Activated CD8-positive, alpha-beta memory T cell treated with anti-CD3 and anti-CD28 coated beads, Interleukin-2, amount 50 U/mL, for 1 hour (primary cell): ENCODE results near the gene CLK3.
A peak's percentile ranks its signal among the peaks of the same experiment; 100 is the strongest.

ENCODE experiments used
- DNase-seq: peaks from one replicate; pipeline ENCODE4 v3.0.0-alpha.2; 2020; ENCODE audit errors: extremely low read depth

The CLK3 gene

GRCh38 chr15:74603026-74603788 is 12.4 kb upstream of the CLK3 start:
- DNase-seq, result no peak

- DNase-seq, result no peak
These were observed 11.6 kb upstream of the CLK3 start for GRCh38 chr15:74603789-74604705.

DNA sequence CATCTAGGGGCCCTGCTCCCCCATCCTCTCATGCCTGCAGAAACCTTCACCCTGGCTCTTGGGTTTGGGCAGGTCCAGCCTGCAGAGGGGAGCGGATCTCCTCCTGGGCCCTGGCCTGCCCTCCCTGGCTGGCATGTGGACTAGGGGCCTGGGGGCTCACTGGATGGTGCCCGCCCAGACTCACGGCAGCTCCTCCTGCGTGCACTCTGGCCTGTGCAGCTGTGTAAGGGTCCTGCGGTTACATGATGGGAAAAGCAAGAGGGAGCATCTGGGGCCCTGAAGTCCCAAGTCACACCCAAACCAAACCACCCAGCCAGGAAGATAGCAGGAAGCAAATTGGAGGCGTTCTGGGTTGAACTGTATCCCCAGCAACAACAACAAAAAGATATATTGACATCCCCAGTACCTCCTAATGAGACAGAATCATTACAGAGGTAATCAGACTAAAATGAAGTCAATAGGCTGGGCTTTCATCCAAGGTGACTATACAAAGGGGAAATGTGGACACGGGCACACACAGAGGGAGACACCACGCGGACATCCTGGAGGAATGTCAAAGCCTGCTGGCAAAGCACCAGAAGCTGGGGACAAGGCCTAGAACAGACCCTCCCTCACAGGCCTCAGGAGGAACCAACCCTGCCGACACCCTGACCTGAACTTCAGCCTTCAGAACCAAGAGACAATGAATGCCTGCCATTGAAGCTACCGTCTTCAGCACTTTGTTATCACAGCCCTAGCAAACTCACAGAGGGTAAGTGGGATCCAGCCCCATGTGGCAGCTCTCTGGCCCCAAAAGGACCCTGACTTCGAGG is 10.4 kb upstream of the CLK3 start:
- DNase-seq, result no peak

DNA sequence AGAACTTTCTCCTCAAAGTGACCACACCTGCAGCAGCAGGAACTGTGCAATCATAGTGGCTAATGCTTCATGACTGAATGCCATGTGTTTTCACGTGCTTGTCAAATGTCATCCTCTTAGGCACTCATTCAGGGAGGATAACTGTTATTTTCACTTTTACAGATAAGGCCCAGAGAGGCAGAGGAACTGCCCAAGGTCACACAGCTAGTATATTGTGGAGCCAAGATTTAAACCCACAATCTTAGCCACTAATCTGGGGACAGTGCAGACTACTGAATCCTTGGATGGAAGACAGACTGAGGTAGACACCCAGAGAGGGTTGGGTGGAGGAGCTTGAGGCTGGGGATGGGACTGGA is 9.9 kb upstream of the CLK3 start:
- no peak for DNase-seq

DNA sequence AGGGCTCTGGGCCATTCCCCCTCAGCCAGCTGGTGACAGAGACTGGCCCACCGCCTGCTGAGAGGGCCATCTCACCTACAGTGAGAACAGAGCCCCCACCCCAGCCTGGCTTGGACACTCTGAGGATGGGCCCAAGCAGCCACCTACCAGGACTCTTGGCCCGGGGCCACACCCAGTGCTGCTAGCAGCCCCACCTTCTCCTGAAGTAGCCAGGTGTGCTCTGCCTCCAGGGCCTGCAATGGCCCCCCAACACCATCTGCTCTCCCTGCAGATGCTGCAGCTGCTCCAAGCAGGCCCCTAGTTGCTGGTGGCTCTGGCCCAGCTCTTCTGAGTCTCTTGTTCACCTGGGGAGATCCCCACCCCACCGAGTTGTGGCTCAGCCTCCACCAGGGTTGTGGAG is 6.8 kb upstream of the CLK3 start:
- DNase-seq, result no peak

- DNase-seq, result no peak
These were observed 5.7 kb upstream of the CLK3 start for GRCh38 chr15:74609938-74610301.

GRCh38 chr15:74610302-74610951 is 5.2 kb upstream of the CLK3 start:
- DNase-seq, result no peak

DNA sequence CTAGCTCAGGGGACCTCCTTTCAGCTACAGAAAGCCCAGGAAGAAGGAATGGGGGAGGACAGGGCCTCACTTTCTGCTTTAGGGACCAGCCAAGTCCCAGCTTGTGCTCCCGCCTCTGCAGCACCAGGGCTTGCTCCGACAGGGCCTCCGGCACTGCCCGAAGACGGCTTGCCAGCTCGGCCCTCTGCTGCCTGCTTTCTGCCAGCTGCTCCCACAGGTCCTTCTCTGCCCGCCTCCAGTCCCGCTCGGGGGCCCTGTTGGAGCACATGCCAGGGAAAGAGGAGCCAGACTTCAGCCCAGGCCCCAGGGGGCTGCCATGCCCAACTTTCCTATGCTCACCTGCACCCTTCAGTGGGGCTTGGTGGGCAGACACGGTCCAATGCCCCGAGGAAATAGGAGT is 4.3 kb upstream of the CLK3 start:
- DNase-seq, result no peak

DNA sequence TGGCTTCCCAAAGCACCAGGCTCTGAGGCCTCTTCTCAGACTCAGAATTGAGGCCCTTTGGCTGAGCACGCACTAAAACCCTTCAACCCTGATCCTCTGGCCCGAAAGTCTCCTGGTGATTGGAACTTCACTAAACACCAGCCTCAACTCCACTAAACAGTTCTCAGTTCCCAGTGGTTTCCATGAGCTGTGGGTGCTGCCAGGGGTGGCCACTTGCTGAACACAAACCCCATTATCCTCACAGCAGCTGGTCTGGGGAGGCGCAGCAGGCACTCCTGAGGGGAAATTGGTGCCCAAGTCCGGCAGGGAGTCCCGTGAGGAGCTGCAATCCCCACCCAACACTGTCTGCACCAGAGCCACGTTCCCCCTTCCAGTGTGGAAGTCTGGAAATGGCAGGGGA is 3.8 kb upstream of the CLK3 start:
- no peak for DNase-seq

DNA sequence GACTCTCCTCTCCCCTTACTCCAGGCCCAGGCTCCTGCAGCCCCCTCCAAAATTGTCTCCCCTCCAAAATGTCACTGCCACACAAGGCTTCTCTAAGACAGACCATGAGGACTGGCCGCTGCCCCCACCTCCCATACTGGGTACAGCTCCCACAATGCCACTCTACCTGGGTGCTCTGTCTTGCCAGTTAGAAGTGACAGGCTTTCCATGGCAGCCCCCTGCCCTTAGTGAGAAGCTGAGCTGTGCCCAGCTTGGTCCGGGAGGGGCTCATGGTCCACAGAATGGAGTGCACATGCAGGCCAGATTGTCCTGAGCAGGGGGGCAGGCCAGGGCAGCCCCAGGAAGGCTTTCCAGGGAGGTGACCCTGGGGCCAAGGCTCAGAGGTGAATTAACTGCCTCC is 3.0 kb upstream of the CLK3 start:
- DNase-seq, result no peak

GRCh38 chr15:74613089-74613952 is 2.3 kb upstream of the CLK3 start:
- DNase-seq, result no peak

GRCh38 chr15:74613953-74614743 is 1.5 kb upstream of the CLK3 start:
- DNase-seq, result no peak

DNA sequence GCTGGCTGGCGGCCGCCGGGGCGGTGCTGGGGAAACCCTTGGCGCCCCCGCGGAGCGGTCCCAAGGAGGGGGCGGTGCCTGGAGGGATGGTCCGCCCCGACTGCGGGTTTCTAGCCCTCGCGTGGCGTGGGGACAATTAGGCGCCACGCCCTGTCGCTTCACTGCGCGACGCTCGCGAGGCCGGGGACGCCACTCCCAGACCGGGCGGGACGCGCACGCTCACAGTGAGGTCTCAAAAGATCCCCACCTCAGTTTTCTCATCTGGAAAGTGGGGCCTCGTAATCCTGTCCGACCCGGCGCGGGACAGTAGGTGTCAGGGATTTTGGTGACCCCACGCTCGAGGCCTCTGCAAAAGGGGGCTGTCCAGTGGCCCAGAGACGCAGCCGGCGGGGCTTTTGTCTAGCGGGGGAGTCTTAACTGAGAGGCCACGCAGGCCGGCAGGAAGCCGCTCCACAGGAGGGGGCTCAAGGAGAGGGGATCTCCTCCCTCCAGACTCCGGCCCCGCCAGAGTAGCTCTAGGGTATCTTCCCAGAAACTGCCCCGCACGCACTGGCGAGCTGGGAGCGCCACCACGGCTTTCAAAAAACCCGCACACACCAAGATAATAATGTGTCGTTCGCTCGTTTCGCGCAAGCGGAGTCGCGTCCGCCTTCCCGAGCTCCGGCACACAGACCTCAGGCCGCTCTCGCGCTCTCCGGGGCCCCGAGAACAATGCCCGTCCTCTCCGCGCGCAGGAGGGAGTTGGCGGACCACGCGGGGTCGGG is 710 bp upstream of the CLK3 start:
- DNase-seq, result peak; percentile 73

DNA sequence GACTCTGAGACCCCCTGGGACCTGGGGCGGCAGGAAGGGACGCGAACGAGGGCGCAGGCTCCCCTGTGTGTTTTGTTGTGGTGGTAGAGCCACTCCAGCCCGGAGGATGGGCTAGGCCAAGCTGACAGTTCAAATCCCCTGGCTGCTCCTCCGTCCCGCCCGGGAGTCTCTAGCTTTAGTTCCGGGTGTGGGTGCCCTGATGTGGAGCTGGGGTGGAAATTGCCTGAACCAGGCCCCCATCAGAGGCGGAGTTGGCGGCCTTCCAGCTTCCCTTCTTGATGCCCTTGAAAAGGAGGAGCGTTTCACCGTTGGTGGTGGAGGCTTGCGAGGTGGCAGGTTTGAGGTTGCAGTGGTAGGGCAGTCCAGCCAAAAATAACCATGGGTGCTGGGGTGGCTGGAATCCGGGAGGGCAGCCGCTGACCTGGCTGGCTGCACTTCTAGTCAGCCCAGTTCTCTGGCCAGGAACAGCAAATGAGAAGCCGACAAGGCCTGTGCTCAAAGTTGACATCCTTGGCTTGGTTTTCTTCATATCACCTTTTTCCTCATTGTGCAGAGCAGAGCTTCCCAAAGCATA is 817 bp downstream of the CLK3 start:
- DNase-seq, result peak; percentile 68

DNA sequence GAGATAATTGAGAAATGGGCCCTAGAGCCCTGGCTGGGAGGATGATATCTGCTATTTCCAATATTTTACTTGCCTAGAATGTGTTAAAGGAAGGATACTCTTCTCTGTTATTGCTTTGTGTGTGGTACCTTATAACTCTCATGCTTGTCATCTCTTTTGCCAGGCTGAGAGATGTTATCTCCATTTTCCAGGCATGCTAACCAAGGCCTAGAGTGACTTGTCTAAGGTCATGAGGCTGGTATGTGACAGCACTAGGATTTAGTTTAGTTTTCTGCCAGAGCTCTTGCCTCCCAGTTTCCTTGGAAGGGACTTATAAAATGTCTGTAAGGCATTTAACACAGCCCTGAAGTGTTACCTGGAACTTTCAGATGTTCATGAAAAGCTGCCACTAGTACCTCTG is 1.4 kb downstream of the CLK3 start:
- no peak for DNase-seq

- no peak for DNase-seq
These were observed 3.4 kb downstream of the CLK3 start for GRCh38 chr15:74618841-74619596.

- DNase-seq, result no peak
These were observed 4.4 kb downstream of the CLK3 start for GRCh38 chr15:74619916-74620635.
